Right ventricle myocardium inferior (tissue), 1 donor: ENCODE results near the gene KIAA1614. TPM values are rescaled to one million over a fixed set of nuclear protein-coding genes. Genes with fewer than 3 reads are reported as not detected.

Experiments used
- ATAC-seq: fragments of 200-7000 bp; cut with Tn5 transposase; one replicate; pipeline ENCODE4 v1.9.1; 2020; ENCODE audit warnings: mild to moderate bottlenecking, moderate library complexity
- DNase-seq: peaks from one replicate; pipeline ENCODE4 v3.0.0; 2021; ENCODE audit errors: missing footprints
- intact Hi-C: fragments of 100-400 bp; cut with DNase I; formaldehyde crosslinking; loops from one replicate; pipeline ENCODE4 v1.11.0; 2022
- total RNA-seq: library from RNA; stranded (reverse); fragmentation: NEBNext Ultra II Directional; extraction: Animal tissue kit (Norgen Biotek cat#: 25700); gene quantifications from one replicate; pipeline ENCODE4 v1.2.1, GENCODE V29; 2021
- donor health status: DM: no; HTN: yes; CAD: no; lungs with severe emphysema.

Gene KIAA1614
- total RNA-seq, 1 donor from 2014 or later = 6.4 TPM

GRCh38 chr1:180936110-180937011 lies 23.7 kb downstream of the KIAA1614 start:
- no peak for ATAC-seq
- intact Hi-C loops = no loop called here
- DNase-seq = no peak

- intact Hi-C loops = no loop called here
- no peak for ATAC-seq
- no peak for DNase-seq
These were observed 24.3 kb downstream of the KIAA1614 start for GRCh38 chr1:180937012-180937372.

- intact Hi-C loops = no loop called here
- DNase-seq = no peak
- no peak for ATAC-seq
These were observed 25.0 kb downstream of the KIAA1614 start for GRCh38 chr1:180937624-180938225.

- ATAC-seq = no peak
- intact Hi-C loops = no loop called here
- DNase-seq = peak; percentile 50
These were observed 26.5 kb downstream of the KIAA1614 start for GRCh38 chr1:180939073-180939710.

- DNase-seq (no peak), ATAC-seq (no peak)
- intact Hi-C loops = no loop called here
These were observed 27.0 kb downstream of the KIAA1614 start for GRCh38 chr1:180939711-180940103.

GRCh38 chr1:180940445-180940844 lies 27.7 kb downstream of the KIAA1614 start:
- no peak for DNase-seq
- ATAC-seq = no peak
- intact Hi-C loops = no loop called here

- ATAC-seq (no peak), DNase-seq (peak; percentile 33)
- intact Hi-C loops = no loop called here
These were observed 29.0 kb downstream of the KIAA1614 start for GRCh38 chr1:180941518-180942275.

- DNase-seq = no peak
- intact Hi-C loops = no loop called here
- no peak for ATAC-seq
These were observed 32.5 kb downstream of the KIAA1614 start for GRCh38 chr1:180945151-180945550.

GRCh38 chr1:180945551-180945950 lies 32.9 kb downstream of the KIAA1614 start:
- ATAC-seq = no peak
- no peak for DNase-seq
- intact Hi-C loops = no loop called here

- ATAC-seq (no peak), DNase-seq (no peak)
- intact Hi-C loops = no loop called here
These were observed 33.4 kb downstream of the KIAA1614 start for GRCh38 chr1:180946056-180946455.

- intact Hi-C loops = no loop called here
- DNase-seq (no peak), ATAC-seq (no peak)
These were observed 34.1 kb downstream of the KIAA1614 start for GRCh38 chr1:180946541-180947498.

GRCh38 chr1:180947499-180947885 lies 34.8 kb downstream of the KIAA1614 start:
- ATAC-seq (no peak), DNase-seq (no peak)
- intact Hi-C loops = no loop called here

GRCh38 chr1:180947901-180948640 lies 35.4 kb downstream of the KIAA1614 start:
- intact Hi-C loops = no loop called here
- ATAC-seq = peak; percentile 20
- no peak for DNase-seq

GRCh38 chr1:180948641-180949615 lies 36.2 kb downstream of the KIAA1614 start:
- DNase-seq = no peak
- ATAC-seq = no peak
- intact Hi-C loops = no loop called here

GRCh38 chr1:180949616-180950000 lies 36.9 kb downstream of the KIAA1614 start:
- intact Hi-C loops = no loop called here
- DNase-seq = no peak
- ATAC-seq = no peak

GRCh38 chr1:180950321-180950720 lies 37.6 kb downstream of the KIAA1614 start:
- intact Hi-C loops = no loop called here
- DNase-seq (no peak), ATAC-seq (no peak)
